Rectal smooth muscle tissue (tissue), 1 donor: ENCODE data around the gene TBXAS1.

Experiments used
- H3K27ac ChIP-seq: one replicate; pipeline ENCODE4 v1.7.0; 2013; ENCODE audit warnings: low read depth, low read length, inconsistent platforms
- H3K27me3 ChIP-seq: one replicate; pipeline ENCODE4 v1.7.0; 2013; ENCODE audit warnings: low read length; ENCODE audit not compliant: control insufficient read depth, insufficient read depth
- H3K36me3 ChIP-seq: one replicate; pipeline ENCODE4 v1.7.0; 2013; ENCODE audit warnings: low read length; ENCODE audit not compliant: control insufficient read depth, insufficient read depth
- H3K4me1 ChIP-seq: one replicate; pipeline ENCODE4 v1.7.0; 2013; ENCODE audit warnings: low read length; ENCODE audit not compliant: control insufficient read depth, insufficient read depth
- H3K4me3 ChIP-seq: one replicate; pipeline ENCODE4 v1.7.0; 2013; ENCODE audit warnings: low read length
- H3K9ac ChIP-seq: one replicate; pipeline ENCODE4 v1.7.0; 2013; ENCODE audit warnings: low read length

TBXAS1 gene

DNA sequence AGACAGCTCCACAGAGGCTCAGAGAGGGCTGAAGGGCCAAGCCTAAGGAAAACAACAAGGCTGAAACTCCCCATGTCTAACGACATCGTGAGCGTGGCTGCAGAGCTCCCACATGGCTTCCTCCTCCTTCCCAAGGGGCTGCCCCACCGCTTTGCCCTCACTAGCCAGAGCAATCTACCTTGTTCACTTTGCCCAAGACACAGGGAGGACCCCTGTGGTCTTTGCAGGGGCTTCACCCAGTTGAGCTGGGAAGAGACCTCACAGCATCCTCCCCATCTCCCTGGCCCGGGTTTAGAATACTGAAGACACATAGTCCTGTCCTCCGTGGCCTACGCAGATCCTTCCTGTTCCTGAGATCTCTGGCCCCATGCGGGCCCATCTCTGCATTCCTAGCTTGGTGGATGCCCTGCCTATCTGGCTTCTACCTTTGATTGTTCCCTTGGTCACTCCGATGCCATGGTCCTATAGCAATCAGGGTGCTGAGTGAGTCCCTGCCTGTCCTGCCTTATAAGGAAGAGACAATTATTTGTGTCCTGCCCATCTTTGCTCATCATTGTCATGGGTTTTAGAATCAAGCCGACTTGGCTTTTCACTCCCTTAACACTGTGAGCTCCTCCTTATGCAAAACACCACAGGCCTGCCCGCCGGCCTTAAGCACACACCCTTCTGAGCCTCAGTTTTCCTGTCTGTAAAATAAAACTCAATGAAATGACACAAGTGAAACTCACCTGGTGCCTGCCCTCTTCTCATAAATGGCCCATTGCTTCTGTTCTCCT lies 160.5 kb downstream of the TBXAS1 start:
- H3K4me3 ChIP-seq = no peak overlapping the region
- H3K9ac ChIP-seq = no peak overlapping the region
- H3K27me3 ChIP-seq = no peaks in the 10 kb centered on the region
- no peaks in the 10 kb centered on the region for H3K4me1 ChIP-seq
- no peaks in the 10 kb centered on the region for H3K36me3 ChIP-seq
- no peak overlapping the region for H3K27ac ChIP-seq

DNA sequence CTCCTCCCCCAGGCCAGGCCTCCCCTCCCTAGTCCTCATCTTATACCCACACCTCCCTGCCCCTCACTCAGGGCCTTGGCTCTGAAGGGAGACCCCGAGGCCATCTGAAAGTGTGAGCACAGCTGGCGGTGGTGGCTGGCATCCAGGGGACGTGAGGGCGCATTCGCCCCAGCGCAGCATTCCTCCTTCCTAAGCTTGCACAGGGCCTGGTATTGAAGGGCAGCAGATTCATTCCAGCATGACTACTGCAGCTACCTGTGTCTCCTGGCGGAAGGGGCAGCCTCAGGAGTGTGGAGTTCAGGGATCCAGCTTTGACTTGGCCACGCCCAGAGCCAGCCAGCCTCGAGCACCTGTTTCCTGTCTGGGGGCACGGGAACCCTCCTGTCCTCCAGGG lies 161.1 kb downstream of the TBXAS1 start:
- no peaks in the 10 kb centered on the region for H3K27me3 ChIP-seq
- H3K36me3 ChIP-seq = no peaks in the 10 kb centered on the region
- no peak overlapping the region for H3K4me3 ChIP-seq
- H3K4me1 ChIP-seq = no peaks in the 10 kb centered on the region
- H3K9ac ChIP-seq = no peak overlapping the region
- no peak overlapping the region for H3K27ac ChIP-seq

DNA sequence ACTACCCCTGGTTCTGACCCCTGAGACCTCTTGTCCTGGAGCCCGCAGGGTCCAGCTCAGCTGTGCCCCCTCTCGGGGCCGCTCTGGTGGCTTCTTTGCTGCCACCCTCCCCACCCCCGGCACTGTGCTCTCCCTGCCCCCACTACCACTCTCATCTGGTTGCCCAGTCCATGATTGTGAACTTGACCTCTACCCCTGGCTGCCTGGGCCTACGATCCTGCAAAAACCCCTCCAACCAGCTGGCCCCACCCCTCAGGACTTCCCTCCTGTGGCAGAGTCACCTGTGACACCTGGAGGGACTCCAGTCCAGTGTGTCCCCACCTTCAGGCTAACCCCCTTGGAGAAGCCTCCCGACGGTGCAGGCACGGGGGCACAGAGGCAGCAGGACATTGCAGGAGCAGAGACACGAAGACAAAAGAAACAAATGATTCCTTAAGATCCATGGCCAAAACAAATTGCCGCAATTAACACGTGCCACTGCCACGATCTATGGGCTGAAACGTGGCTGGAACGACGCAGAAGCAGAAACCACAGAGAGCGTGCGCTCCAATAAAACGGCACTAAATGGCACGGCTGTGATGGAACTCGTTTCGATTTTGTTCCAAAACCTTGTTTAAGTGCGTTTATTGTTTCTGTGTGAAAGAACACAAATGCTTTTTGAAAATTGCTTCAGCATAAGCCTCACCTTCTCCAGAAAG lies 161.7 kb downstream of the TBXAS1 start:
- Histone ChIP-seq H3K4me1 (no peaks in the 10 kb centered on the region), H3K36me3 (no peaks in the 10 kb centered on the region), H3K9ac (no peak overlapping the region), H3K4me3 (no peak overlapping the region), H3K27ac (no peak overlapping the region), H3K27me3 (no peaks in the 10 kb centered on the region)

DNA sequence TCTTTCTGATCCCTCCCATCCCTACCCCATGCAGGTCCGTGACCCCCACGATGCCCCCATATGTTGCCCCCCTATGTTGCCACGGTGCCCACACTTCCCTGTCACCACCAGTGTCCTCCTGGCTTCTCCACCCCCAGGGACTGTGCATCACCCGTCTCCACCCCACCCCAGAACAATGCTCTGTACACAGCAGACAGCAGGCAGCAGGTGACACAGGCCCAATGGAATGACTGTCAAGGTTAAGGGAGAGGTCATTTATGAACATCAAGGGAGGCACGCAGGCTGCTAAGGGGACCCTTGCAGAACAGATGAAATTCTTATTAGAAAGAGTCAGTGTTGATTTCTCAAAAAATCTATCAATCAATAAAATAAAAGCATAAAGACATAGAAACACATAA lies 162.2 kb downstream of the TBXAS1 start:
- Histone ChIP-seq H3K27me3 (no peaks in the 10 kb centered on the region), H3K36me3 (no peaks in the 10 kb centered on the region), H3K4me1 (no peaks in the 10 kb centered on the region), H3K4me3 (no peak overlapping the region), H3K9ac (no peak overlapping the region), H3K27ac (no peak overlapping the region)

DNA sequence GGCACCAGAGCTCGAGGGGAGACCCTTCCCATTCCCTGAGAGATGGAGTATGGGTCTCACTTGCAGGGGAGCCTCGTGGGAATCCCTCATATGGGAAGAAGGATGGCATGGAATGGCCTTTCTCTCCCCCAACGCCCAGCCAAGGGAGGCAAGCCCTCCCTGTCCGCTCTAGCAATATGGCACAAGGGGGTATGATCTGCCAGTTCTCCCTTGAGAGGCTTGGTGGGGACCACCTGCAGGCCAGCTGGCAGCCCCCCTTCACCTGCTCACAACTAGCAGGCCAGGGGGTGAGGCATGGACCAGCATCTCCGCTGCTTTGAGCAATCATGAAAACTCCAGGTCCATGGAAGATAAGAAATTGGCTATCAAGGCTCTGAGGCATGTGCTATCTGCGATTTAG lies 162.8 kb downstream of the TBXAS1 start:
- no peak overlapping the region for H3K27ac ChIP-seq
- H3K36me3 ChIP-seq = no peaks in the 10 kb centered on the region
- no peak overlapping the region for H3K9ac ChIP-seq
- H3K27me3 ChIP-seq = no peaks in the 10 kb centered on the region
- H3K4me3 ChIP-seq = no peak overlapping the region
- no peaks in the 10 kb centered on the region for H3K4me1 ChIP-seq

DNA sequence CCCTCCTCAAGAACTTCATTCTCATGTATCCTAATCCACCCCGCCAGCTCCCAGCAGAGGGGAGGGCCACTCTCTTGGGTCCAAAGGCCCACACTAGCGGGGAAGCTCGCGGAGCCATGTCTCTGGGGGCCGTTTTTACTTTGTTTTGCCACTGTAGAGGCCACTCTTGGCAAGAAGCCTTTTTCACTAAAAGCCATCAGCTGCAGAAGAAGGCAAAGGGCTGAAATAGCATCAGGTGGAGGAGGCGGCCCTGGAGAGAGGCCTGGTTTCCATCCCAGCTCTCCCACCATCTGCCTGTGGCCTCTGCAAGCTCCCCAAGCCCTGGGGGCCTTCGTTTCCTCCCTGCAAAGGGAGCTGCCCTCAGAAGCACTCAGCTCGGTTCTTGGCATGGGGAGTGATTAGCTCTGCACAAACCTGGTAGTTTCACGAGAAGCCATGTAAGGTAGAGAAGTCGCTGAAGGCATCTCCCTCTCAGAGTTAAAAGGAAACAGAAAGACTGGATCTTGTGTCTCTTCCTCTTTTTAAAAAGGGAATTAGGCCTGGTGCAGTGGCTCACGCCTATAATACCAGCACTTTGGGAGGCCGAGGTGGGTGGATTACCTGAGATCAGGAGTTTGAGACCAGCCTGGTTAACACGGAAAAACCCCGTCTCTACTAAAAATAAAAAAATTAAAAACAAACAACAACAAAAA lies 163.4 kb downstream of the TBXAS1 start:
- Histone ChIP-seq H3K9ac (no peak overlapping the region), H3K4me1 (no peaks in the 10 kb centered on the region), H3K27ac (no peak overlapping the region)

DNA sequence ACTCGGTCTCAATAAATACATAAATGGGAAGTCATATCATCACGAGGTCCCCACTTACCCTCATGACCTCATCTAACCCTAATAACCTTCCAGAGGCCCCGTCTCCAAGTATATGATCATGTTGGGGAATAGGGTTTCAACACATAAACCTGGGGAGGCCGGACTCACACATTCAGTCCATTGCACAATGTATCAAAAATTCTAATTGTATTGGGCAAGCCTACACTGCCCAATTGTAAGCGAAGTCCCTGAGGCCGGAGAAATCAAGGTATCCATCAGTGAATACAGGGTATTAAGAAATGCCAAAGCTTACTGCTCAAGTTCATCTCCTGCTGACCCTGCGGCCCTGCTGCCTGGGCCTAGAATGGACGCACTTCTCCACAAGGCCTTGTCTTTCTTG lies 164.1 kb downstream of the TBXAS1 start:
- no peaks in the 10 kb centered on the region for H3K4me1 ChIP-seq
- H3K9ac ChIP-seq = no peak overlapping the region
- no peaks in the 10 kb centered on the region for H3K27me3 ChIP-seq
- no peaks in the 10 kb centered on the region for H3K36me3 ChIP-seq
- H3K27ac ChIP-seq = no peak overlapping the region
- H3K4me3 ChIP-seq = no peak overlapping the region

More for the DNA sequence above, 163.4 kb downstream of the TBXAS1 start:
- H3K36me3 ChIP-seq = no peaks in the 10 kb centered on the region
- no peak overlapping the region for H3K4me3 ChIP-seq
- H3K27me3 ChIP-seq = no peaks in the 10 kb centered on the region

DNA sequence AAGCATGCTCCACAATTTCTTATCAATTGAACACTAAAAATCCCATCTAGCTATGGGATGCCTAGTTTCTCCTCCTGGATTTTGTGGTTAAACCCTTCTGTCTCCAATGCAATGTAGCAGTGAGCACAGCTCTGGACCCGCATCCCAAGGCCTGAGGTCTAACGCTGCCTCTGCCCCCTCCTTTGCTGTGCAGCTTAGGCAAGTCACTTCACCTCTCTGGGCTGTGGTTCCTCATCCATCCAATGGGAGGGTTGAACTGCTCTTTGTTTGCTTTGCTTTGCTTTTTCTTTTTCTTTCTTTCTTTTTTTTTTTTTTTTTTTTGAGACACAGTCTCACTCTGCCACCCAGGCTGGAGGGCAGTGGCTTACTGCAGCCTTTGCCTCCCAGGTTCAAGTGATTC lies 164.5 kb downstream of the TBXAS1 start:
- Histone ChIP-seq H3K27me3 (no peaks in the 10 kb centered on the region), H3K27ac (no peak overlapping the region), H3K4me3 (no peak overlapping the region), H3K36me3 (no peaks in the 10 kb centered on the region), H3K4me1 (no peaks in the 10 kb centered on the region), H3K9ac (no peak overlapping the region)

DNA sequence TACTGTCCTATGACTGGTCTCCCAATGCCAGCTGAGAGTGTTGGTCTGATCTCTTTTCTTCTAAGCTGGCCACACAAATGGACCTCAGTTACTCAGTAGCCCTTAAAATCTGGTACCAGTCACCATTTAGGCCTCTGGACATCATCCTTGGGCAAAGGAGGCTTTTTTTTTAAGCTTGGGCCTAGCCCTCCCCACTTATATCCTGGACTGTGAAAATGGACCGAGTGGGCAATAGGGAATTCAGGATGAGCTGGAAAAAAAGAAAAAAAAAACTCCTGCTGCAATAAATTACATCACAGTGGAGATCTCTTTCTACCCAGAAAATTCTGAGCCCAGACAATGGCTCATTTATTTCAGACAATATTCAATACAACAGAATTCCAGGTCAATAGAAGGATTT lies 165.3 kb downstream of the TBXAS1 start:
- no peak overlapping the region for H3K27ac ChIP-seq
- H3K4me3 ChIP-seq = no peak overlapping the region
- H3K36me3 ChIP-seq = no peaks in the 10 kb centered on the region
- no peak overlapping the region for H3K9ac ChIP-seq
- no peaks in the 10 kb centered on the region for H3K27me3 ChIP-seq
- no peaks in the 10 kb centered on the region for H3K4me1 ChIP-seq

DNA sequence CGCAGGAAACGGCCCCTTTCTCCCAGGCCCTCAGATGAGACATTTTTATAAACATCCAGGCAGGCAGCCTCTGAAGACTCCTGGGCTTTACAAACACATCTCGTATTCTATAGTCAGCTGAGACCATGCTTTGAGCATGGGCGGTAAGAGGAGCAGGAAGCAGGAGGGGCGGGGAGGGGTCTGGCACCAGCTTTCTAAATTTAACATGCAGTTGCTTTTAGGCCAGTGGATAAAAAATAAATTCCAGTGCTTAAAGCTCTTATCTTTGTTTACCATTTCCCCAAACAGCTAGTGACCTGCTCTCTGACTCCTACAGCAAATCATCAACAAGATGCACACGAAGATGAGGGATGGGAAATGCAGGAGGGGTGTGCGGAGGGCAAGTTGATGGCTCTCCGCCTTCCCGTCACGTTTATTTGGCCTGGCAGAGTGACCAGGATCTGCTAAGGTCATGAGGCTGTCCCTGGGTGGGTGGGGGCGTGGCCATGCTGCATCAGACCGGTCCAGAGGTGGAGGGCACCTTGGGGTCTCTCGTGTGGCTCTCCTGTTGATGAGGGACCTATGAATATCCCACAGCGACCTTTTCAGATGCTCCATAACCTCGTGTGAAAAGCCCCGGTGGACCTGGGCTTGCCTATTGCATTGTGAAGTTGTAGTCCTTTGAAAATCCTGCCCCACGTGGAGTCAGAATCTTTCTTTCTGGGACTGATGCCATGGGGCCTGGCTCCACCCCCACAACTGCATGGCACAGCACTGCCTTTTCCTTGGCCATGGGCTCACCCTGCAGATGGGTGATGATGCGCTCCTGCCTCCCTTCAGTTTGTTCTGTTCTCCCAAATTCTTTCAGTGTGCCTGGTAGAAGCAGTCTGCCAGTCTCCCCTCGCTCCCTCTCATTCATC lies 166.2 kb downstream of the TBXAS1 start:
- H3K4me1 ChIP-seq = no peaks in the 10 kb centered on the region
- H3K36me3 ChIP-seq = no peaks in the 10 kb centered on the region
- H3K4me3 ChIP-seq = no peak overlapping the region
- no peak overlapping the region for H3K9ac ChIP-seq
- no peaks in the 10 kb centered on the region for H3K27me3 ChIP-seq
- no peak overlapping the region for H3K27ac ChIP-seq

DNA sequence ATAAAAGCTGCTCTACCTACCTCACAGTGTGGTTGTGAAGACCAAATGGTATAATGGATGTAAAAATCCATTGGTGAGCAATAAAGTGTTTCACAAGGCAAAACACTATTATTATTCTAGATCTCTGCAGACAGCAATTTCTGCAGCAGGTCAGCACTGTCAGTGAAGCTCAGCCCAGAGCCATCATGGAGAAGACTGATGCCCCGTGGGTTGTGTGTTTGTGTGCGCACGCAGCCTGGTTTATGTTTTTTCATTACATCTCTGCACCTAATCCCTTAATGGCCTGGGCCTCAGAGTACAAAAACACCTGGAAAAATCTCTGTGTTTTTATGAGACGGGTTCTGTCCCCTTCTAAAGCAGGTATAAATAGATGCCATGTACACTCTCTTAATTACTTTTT lies 169.5 kb downstream of the TBXAS1 start:
- no peak overlapping the region for H3K27ac ChIP-seq
- no peak overlapping the region for H3K9ac ChIP-seq
- H3K4me3 ChIP-seq = no peak overlapping the region
- no peaks in the 10 kb centered on the region for H3K27me3 ChIP-seq
- H3K36me3 ChIP-seq = no peaks in the 10 kb centered on the region
- no peaks in the 10 kb centered on the region for H3K4me1 ChIP-seq

DNA sequence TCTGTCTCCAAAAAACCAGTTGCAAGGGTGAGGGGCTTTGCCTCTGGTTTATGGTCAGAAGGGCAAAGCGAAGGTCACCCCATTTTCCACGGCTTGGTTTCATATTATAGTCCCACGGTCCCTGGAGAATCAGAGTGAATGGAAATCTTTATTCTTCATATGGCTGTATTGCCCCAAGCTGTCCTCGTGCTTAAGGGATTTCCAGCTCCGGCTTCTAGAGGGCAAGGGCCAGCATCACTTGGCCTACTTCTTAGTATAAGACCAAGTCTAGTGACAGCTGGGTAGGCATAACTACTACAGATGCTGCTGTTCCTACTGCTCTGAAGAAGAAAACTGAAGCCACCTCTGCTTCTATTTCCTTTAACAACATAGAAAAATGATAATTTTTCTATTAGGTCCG lies 170.5 kb downstream of the TBXAS1 start:
- H3K36me3 ChIP-seq = no peaks in the 10 kb centered on the region
- H3K4me3 ChIP-seq = no peak overlapping the region
- H3K27me3 ChIP-seq = no peaks in the 10 kb centered on the region
- H3K4me1 ChIP-seq = no peaks in the 10 kb centered on the region
- no peak overlapping the region for H3K27ac ChIP-seq
- no peak overlapping the region for H3K9ac ChIP-seq
